GM11168 (cell line): ENCODE results near the gene TMEM234.
"Not testable (repeated sequence)": the region's sequence is repeated elsewhere in the genome, so short reads cannot be mapped to it uniquely, and the experiment has no call there.

Source experiments
- in situ Hi-C: fragments of 300-500 bp; cut with MboI; formaldehyde crosslinking; loops from one replicate; pipeline ENCODE4 v1.12.0; 2022; ENCODE audit warnings: low sequenced_read_pairs; ENCODE audit not compliant: unreplicated experiment

TMEM234 gene

DNA sequence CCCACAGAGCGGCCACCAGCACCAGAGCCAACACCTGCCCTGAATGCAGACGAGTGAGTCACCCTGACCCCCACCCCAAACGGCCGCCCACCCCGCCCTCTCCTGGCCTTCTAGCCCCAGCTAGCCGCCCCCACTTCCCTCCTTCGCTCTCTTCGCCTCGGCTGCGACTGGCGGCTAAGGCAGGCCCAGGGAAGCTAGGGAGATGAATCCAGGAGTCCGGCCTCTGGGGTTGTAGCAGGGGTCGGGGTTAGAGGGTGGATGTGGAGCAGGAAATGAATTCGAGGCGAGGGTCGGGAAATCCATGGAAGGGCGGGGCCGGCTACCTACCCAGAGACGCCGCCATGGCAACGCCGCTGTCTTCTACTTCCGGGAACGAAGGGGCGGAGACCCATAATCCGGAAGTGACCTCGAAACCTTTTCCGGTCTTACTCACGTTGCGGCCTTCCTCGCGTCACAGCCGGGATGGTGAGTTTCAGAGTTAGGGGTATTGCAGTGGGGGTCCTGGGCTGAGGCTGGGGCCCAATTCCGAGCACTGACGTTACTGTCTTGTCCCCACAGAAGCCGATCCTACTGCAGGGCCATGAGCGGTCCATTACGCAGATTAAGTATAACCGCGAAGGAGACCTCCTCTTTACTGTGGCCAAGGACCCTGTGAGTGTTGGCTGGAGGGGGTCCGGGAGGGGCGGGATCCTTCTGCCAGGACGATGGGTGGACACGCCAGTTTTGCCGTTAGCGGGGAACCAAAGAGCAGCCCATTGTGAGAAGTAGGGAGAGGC, at the start of gene TMEM234, which contains the start of gene EIF3I:
Gene TMEM234 (minus strand): TSS at position 374 of the 776 bp plus-strand sequence. CDS start 31 bp downstream, at position 343.
Gene EIF3I (plus strand): TSS at position 428 of the 776 bp plus-strand sequence. CDS start 35 bp downstream, at position 463.
- in situ Hi-C loops = no loop called here

DNA sequence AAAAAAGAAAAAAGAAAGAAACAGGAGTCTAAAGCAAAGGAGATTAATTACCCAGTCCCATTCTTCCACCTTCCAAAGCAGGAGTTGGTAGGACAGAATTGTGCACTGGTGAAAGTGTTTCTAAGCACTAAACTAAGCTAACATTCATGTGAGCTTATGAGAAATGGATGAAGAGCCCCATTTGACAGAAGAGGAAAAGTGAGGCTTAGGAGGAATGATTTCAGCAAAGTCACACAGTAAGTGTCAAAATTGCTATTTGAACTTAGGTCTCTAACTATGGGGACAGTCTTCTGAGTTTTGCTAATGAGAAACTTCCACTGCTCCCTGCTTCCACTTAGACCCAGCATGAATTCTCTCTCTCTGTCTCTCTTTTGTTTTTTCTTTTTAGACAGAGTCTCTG, 47.6 kb upstream of the TMEM234 start:
- in situ Hi-C loops = no loop called here

DNA sequence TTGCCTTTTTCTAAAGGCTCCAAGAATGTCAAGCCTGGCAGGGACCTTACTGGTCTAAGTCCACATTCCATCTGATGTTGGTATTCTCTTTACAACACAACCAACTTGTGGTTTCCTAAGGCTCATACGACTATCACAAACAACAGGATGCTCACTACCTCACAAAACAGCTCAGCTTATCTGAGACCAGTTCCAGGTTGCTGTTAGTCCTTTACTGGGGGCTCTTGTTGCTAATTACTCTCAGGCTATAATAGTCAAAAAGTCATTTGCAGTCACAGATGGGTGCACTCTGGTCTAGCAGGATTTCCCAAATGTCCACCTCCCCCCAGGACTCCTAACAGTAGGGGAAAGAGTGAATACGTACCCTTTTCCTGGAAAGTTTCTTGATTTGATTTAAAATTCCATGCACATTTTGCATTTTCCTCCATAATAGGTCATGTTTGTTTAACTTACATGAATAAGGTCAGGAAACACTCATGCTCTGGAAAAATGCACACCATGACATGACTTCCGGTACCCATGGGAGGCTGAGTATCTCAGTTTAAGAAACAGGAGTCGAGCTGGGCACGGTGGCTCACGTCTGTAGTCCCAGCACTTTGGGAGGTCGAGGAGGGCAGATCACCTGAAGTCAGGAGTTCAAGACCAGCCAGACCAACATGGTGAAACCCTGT, 44.9 kb upstream of the TMEM234 start:
- in situ Hi-C loops = no loop called here

DNA sequence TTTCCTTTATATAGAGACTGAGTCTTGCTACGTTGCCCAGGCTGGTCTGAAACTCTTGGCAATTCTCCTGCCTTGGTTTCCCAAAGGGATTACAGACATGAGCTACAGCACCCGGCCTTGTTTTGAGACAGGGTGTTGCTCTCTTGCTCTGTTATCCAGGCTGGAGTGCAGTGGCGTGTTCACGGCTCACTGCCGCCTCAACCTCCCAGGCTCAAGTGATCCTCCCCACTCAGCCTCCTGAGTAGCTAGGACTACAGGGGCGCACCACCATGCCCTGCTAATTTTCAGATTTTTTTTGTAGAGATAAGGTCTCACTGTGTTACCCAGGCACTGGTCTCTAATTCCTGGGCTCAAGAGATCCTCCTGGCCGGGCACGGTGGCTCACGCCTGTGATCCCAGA, 43.7 kb upstream of the TMEM234 start:
- in situ Hi-C loops = no loop called here

DNA sequence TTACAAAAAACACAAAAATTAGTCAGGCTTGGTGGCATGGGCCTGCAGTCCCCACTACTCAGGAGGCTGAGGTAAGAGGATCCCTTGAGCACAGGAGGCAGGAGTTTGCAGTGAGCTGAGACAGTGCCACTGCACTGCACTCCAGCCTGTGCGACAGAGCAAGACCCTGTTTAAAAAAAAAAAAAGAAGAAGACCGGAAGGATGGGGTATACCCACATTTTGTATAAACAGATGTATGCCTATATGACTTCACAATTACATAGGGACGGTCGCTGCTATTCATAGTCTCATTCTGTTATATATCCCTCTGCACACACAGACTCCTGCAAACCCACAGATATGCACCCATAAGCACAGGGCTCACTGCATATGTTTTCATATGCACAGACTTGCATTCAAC, 41.6 kb upstream of the TMEM234 start:
- in situ Hi-C loops = no loop called here

DNA sequence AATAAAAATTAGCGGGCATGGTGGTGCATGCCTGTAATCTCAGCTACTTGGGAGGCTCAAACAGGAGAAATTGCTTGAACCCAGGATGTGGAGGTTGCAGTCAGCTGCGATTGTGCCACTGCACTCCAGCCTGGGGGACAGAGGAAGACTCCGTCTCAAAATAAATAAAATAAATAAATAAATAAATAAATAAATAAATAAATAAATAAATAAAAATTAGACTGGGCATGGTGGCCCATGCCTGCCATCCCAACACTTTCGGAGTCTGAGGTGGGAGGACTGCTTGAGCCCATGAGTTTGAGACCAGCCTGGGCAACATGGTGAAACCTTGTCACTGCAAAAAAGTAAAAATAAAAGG, 41.1 kb upstream of the TMEM234 start:
- in situ Hi-C loops = not testable (repeated sequence)

DNA sequence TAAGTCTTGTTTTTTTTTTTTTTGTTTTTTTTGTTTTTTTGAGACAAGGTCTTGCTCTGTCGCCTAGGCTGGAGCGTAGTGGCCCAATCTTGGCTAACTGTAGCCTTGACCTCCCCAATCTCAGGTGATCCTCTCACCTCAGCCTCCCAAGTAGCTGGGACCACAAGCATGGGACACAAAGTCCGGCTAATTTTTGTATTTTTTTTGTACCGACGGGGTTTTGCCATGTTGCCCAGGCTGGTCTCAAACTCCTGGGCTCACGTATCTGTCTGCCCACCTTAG, 35.0 kb upstream of the TMEM234 start:
- in situ Hi-C loops = no loop called here

DNA sequence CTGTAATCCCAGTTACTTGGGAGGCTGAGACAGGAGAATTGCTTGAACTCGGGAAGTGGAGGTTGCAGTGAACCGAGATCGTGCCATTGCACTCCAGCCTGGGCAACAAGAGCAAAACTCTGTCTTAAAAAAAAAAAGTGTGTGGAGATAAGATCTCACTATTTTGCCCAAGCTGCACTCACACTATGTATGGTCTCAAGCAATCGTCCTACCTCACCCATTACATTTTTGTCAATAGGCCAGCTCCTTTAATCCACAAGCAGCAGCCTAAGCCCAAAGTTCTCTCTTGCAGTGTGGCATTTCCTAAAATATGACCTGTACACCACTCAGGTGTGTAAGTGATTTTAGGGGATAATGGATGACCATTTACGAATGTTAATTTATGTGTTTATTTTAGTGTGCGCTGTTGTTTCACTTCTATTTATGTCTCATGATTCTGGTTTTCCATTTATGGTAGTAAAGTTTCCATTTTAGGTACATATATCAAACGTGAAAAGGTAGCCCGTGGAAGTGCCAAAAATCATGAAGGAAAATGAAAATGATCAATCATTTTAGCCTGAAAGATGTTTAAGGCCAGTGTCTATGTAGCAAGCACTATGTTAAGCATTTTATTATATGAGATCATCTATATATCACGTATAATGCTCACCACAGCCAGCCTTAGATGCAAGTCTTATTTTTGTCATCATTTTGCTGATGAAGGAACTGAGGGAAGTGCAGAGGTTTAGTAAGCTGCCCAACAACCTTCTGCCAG, 34.5 kb upstream of the TMEM234 start:
- in situ Hi-C loops = no loop called here

DNA sequence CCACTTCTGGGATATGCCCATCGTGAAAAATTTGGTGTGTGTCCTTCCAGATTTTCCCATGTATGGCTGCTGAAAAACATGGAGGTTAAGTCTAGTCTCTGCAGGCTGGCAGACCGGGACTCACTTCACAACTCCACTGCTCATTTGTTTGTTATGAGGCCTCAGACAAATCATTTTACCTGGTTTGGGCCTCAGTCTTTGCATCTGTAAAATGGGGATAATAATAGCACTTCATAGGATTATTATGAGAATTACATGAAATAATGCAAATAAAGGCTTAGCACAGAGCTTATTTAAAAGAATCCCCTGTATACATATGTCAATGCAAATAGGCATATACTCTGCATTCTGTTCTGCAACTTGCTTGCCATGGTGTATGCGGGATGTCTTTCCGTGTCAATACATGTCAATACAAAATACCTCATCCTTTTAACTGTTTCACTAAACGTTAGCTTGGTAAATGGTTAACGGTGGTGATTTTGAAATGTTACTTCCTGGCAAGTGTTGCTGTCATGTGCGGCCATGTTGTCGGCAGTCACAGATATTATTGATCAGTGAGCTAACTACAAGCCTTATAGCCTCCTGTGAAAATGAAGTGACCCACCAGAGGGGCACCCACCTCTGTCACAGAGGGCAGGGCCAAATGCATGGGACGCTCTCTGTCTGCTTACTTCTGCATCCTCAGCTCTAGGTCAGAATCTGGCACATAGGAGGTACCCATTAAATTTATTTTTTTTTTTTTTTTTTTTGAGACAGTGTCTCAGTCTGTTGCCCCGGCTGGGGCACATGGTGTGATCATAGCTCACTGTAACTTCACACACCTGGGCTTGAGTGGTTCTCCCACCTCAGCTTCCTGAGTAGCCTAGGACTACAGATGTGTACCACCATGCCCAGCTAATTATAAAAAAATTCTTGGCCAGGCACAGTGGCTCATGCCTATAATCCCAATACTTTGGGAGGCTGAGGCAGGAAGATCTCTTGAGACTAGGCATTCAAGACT, 33.2 kb upstream of the TMEM234 start:
- in situ Hi-C loops = no loop called here

DNA sequence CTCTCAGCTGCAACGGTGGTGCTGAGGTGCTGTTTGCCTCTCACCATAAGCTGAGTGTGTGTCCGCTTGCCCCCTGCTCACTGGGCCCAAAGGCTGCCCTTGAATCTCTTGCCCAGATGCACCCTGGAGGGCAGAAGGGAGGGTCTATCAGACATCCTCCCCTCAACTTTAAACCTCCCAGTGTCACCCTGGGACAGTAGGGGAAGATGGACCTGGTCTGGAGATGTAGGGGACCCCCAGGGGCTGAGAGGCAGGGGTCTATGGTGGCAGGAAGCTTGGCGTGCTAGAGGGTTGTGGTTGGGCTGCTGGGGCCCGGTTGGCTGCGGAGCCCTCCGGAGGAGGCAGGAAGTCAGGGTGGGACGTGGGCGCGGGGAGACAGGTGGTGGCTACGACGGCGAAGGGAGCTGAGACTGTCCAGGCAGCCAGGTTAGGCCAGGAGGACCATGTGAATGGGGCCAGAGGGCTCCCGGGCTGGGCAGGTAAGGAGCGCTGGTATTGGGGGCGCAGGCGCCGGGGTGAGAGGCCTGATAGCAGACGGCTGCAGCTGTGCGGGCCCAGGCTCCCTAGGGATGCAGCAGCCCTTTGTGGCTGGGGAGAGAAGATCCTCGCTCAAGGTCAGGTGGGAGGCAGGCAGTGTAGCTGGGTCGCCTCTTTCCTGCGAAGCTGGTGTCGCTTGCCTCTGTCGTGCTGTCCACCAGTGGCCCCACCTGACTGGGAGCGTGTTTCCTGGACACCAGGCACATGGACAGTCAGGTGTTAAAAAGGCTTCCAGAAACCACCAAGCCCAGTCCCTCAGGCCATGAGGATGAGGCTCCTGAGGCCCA, 29.0 kb upstream of the TMEM234 start, which contains the start of gene LCK:
Gene LCK (plus strand): TSS at position 373 of the 824 bp plus-strand sequence. CDS start 23,065 bp downstream, outside the sequence.
- in situ Hi-C loops = no loop called here

DNA sequence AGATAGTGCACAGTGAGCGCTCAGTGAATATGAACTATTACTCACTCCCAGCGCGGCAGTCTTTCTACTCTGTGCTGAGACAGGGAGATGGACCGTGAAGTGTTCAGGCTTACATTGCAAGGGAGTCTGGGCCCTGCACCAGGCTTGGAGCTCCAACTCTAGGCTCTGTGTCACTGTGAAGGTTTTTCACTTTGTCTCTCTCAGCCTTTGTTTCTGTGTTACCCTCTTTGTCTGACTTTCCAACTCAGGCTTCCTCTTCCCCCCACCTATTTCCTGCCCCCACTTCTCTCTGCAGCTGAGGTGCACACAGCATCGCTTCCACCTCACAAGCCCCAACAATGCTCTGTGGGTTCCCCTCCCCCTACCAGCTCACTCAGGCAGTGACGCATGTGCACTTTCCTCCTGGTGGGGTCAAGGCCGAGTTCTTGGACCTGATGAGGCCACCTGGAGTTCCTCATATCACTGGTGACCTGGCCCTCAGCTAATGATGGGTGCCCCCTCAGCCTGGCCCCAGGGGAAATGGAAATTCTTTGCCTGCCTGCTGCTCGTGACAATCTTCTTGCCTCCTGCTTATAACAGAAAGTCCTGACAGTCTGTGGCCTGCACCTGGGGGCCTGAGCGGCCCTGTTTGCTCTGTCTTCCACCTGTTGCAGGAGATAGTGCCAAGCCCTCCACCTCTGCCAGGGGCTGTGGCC, 27.8 kb upstream of the TMEM234 start:
- in situ Hi-C loops = no loop called here

DNA sequence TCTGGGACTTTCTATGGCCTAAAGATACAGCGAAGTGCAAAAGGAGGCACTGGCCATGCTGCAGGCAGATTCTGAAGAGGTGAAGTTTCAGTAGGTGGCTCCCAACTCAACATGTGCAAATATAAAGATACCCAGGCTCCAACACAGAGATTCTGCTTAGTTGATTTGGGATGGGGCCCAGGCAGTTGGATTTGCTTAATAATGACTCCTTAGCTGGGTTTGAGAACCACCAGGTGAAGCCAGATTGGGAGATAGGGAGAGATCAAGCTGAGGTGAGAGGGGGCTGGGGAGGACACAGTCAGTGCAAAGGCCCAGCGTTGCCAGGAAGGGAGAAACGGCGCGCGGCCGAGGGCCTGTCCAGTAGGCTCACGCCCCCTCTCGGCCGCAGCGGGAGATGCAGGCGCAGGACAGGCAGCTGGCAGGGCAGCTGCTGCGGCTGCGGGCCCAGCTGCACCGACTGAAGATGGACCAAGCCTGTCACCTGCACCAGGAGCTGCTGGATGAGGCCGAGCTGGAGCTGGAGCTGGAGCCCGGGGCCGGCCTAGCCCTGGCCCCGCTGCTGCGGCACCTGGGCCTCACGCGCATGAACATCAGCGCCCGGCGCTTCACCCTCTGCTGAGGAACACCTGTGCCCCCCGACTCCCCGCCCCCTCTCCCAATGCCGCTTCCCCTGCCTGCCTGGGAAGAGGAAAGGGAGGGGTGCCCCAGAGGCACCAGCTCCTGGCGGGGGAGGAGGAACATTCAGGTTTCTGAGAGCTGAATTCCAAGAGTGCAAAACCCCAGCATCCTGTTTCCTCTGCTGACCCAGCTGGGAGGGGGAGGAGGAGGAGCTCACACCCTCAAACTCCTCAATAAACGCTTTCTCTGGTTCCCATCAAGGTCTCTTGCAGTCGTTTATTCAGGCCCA, 26.1 kb upstream of the TMEM234 start:
- in situ Hi-C loops = no loop called here

DNA sequence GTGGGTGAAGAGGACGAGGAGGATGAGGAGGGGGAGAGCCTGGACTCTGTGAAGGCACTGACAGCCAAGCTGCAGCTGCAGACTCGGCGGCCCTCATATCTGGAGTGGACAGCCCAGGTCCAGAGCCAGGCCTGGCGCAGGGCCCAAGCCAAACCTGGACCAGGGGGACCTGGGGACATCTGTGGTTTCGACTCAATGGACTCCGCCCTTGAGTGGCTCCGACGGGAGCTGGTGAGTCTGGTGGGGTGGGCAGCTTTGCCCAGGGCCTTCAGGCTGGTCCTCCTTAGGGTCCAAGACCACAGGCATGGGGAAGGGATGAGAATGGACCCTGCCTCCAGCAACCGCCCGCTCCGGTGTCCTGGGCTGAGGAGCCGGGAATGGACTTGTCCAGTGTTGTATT, 25.3 kb upstream of the TMEM234 start:
- in situ Hi-C loops = no loop called here

DNA sequence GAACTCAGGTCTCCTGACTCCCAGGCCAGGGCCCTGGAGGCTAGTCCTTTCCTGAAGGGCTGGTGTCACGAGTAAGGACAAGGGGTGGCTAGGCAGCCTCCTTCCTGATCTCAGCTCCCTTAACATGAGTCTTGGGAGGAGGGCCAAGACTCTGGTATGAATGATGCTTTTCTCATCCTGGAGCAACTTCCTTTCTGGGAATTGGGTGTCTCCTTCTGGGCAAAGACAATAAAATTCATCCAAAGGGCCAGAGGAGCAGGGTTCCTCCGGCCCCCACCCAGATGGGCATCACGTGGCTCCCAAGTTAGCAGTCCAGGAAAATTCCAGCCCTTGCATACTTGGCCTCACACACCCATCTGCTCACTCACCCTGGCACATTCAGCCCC, 24.7 kb upstream of the TMEM234 start, which contains the start of gene FAM167B:
Gene FAM167B (plus strand): TSS at position 335 of the 386 bp plus-strand sequence. CDS start 200 bp downstream, outside the sequence.
- in situ Hi-C loops = no loop called here

DNA sequence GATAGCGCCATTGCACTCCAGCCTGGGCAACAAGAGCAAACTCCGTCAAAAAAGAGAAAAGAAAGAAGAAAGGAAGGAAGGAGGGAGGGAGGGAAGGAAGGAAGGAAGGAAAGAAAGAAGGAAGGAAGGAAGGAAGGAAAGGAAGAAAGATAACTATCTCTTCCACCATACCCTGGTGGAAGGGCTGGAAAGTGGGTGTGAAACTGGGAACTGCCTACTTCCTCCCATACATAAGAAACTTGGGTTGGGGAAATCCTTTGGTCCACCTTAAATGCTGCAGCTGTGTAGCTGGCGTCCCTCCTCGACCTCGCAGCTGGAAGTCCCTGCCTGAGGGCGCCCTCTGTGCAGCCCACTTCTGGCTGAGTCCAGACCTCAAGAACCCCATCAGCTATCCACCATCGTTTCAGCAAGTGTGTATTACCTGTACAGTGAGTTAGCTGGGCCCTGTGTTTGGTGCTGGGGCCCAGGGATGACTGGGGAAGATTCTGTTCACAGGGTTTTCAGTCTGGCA, 20.2 kb upstream of the TMEM234 start:
- in situ Hi-C loops = no loop called here

DNA sequence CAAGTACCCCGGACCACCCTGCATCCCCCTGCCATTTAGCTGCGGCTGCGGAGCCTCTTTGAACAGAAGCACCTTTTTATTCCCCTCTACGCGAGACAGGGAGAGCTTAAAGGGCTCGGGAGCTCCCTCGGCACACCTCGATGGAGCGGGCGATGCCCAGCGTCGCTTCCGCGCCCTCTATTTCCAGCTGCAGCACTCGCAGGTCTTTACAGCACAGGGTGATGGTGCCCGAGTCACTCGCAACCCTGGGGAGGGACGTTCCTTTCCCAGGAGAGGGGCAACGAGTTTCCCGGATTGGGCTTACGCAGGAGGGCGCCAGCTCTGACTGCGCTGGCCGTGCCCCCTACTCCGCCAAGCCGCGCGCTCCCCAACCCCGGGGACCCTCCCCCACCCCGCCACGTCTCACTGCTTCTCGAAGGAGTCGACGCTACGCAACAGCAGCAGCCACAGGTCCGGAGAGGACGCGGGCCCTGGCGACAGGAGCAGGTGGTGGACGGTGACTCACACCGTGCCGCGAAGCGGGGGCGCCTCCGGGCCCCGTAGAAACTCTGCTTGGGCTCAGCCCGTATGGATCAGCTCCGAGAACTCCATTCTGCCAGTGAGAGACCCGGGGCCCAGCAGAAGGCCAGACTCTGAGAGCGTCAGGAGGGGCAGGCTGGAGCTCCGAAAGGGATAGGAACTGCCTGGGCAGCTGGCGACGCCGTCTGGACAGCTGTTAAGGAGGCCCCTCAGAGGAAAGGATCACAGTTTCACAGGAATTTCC, 19.0 kb upstream of the TMEM234 start:
- in situ Hi-C loops = no loop called here
